IPS-18c (cell line): Measurements from ENCODE around the gene CRYBG1.
"Not testable (repeated sequence)": the region's sequence is repeated elsewhere in the genome, so short reads cannot be mapped to it uniquely, and the experiment has no call there.

Experiments used
- H3K4me3 ChIP-seq: 2 replicates; pipeline ENCODE4 v1.7.0; 2013; ENCODE audit warnings: low read depth, mild to moderate bottlenecking, low read length, moderate library complexity; ENCODE audit not compliant: insufficient read depth
- H3K9me3 ChIP-seq: one replicate; pipeline ENCODE4 v1.6.1; 2013; ENCODE audit warnings: mild to moderate bottlenecking, low read length, moderate library complexity; ENCODE audit not compliant: control insufficient read depth, insufficient read depth

Gene CRYBG1

DNA sequence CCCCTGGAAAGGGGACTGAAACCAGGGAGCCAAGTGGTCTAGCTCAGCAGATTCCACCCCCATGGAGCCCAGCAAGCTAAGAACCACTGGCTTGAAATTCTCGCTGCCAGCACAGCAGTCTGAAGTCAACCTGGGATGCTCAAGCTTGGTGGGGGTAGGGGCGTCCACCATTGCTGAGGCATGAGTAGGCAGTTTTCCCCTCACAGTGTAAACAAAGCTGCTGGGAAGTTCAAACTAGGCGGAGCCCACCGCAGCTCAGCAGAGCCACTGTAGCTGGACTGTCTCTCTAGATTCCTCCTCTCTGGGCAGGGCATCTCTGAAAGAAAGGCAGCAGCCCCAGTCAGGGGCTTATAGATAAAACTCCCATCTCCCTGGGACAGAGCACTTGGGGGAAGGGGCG is 44.5 kb downstream of the CRYBG1 start:
- not testable (repeated sequence) for H3K4me3 ChIP-seq, H3K9me3 ChIP-seq

- no peak overlapping the region for H3K4me3 ChIP-seq
- no peaks in the 10 kb centered on the region for H3K9me3 ChIP-seq
Observed at GRCh38 chr6:106411056-106411455, 50.5 kb downstream of the CRYBG1 start.

DNA sequence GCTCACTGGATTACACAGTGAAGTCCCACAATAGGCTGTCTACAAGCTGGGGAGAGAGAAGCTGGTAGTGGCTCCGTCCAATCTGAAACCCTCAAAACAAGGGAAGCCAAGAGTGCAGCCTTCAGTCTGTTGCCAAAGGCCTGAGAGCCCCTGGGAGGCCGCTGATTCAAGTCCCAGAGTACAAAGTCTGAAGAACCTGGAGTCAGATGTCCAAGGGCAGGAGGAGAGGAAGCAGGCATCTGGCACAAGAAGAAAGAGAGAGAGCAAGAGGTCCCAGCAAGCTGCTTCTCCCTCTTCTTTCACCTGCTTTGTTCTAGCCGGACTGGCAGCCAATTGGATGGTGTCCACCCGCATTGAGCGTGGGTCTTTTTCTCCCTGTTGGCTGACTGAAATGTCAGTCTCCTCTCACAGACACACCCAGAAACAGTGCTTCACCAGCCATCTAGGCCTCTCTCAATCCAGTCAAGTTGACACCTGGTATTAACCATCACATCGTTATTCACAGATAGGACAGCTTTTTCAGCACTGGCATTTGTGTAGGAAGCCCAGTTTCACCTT is 51.2 kb downstream of the CRYBG1 start:
- no peaks in the 10 kb centered on the region for H3K9me3 ChIP-seq

DNA sequence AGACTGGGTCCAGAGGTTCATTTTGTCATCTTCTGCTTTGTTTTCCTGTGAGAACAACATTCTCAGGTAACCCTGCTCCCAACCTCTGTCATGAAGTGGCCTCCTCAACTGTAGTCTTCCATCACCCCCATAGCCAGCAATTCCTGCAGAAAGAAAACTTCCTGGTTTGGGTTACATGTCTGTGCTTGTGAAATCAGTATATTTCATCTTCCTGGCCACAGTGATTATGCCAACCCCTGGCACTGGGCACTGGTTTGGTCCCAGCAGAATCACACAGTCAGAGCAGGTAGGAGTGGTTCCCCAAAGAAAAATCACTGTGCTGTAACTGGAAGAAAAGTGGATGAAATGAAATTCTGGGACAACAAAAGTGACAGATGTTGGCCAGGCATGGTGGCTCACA is 52.5 kb downstream of the CRYBG1 start:
- no peaks in the 10 kb centered on the region for H3K9me3 ChIP-seq
- no peak overlapping the region for H3K4me3 ChIP-seq

More for the DNA sequence above, 51.2 kb downstream of the CRYBG1 start:
- H3K4me3 ChIP-seq, result no peak overlapping the region

DNA sequence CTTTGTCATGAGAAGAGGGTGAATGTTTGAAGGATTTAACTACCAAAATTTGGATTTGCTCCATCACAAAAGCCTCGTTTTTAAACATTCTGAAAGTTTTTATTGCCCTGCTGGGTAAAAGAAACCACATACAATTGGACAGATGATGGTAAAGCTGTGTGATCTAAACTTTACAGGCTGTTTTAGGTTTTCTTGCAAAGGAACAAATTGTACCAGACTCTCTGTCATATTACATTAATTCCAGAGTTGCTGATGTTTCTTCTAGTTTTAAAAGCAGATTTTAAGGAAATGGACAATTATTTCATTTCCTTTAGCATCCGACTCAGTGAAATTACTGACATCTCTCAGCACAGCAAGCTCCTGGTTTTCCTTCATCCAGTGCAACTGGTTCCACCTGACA is 53.2 kb downstream of the CRYBG1 start:
- Histone ChIP-seq H3K4me3 (no peak overlapping the region), H3K9me3 (no peaks in the 10 kb centered on the region)

DNA sequence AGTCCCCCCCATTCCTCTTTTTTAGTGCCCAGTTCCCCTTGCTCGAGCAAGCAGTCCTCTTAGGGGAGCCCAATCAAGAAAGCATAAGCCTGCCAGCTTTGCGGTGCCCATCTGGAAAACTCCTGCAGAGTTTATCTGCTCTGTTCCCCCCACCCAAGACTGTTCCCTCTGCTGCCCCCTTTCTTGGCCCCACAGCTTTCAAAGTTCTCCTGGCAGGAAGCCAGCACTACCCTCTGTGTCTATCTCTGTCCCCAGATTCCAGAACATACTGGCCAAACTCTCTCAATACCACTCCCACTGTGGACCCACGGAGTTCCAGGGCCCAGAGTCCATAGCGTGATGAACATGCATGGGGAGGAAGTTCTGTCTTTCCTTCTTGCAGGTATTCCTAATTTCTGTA is 55.4 kb downstream of the CRYBG1 start:
- Histone ChIP-seq H3K4me3 (no peak overlapping the region), H3K9me3 (no peaks in the 10 kb centered on the region)

GRCh38 chr6:106417572-106418147 is 57.1 kb downstream of the CRYBG1 start:
- Histone ChIP-seq H3K9me3 (no peaks in the 10 kb centered on the region), H3K4me3 (no peak overlapping the region)

GRCh38 chr6:106419900-106420613 is 59.5 kb downstream of the CRYBG1 start:
- Histone ChIP-seq H3K4me3 (no peak overlapping the region), H3K9me3 (no peaks in the 10 kb centered on the region)

GRCh38 chr6:106421496-106421895 is 61.0 kb downstream of the CRYBG1 start:
- no peak overlapping the region for H3K4me3 ChIP-seq
- no peaks in the 10 kb centered on the region for H3K9me3 ChIP-seq

GRCh38 chr6:106422534-106422933 is 62.0 kb downstream of the CRYBG1 start:
- no peaks in the 10 kb centered on the region for H3K9me3 ChIP-seq
- H3K4me3 ChIP-seq, result no peak overlapping the region

GRCh38 chr6:106425382-106425781 is 64.9 kb downstream of the CRYBG1 start:
- no peak overlapping the region for H3K4me3 ChIP-seq
- H3K9me3 ChIP-seq, result no peaks in the 10 kb centered on the region

- Histone ChIP-seq H3K4me3 (no peak overlapping the region), H3K9me3 (no peaks in the 10 kb centered on the region)
Observed at GRCh38 chr6:106426250-106426970, 65.9 kb downstream of the CRYBG1 start.

GRCh38 chr6:106430466-106430865 is 69.9 kb downstream of the CRYBG1 start:
- no peaks in the 10 kb centered on the region for H3K9me3 ChIP-seq
- no peak overlapping the region for H3K4me3 ChIP-seq

DNA sequence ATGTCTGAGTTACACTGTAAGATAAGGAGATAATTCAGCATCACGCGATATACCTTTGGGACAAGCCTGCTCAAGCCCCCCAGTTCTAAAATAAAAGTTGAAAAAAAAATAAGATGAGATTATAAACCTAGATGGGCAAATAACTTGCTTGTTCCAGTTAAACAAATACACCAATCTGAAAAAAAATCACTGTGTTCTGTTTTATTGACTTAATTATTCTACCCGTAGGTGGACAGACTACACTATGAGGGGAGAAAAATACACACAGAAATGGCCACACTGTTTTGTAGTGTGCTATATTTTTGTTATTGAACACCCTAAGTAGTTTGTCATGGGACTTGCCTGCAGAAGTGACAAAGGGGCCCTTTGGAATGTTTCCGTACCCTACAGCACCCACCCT is 70.9 kb downstream of the CRYBG1 start:
- H3K4me3 ChIP-seq, result no peak overlapping the region
- H3K9me3 ChIP-seq, result no peaks in the 10 kb centered on the region

GRCh38 chr6:106431972-106432371 is 71.5 kb downstream of the CRYBG1 start:
- H3K9me3 ChIP-seq, result no peaks in the 10 kb centered on the region

GRCh38 chr6:106434530-106434929 is 74.0 kb downstream of the CRYBG1 start:
- H3K4me3 ChIP-seq, result no peak overlapping the region
- no peaks in the 10 kb centered on the region for H3K9me3 ChIP-seq

More at GRCh38 chr6:106431972-106432371, 71.5 kb downstream of the CRYBG1 start:
- H3K4me3 ChIP-seq, result no peak overlapping the region

DNA sequence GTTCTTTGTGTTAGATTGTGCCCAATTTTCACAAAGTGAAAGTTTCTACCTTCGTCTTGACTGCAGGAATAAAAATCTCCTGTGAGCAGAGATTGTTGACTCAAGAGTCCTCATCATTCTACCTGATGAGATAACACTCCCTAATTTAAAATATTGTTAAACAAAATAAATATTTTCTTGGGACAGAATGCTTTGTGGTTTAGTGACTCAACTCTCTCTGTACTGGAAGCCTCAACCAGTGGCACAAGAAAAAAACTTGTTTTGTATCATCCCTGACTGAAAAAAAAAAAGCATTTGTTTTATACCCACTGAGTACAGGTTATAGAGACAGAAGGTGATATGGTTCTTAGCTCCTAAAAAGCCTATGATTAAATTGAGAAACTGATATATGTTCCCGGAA is 78.9 kb downstream of the CRYBG1 start:
- H3K4me3 ChIP-seq, result no peak overlapping the region
- no peaks in the 10 kb centered on the region for H3K9me3 ChIP-seq

- H3K9me3 ChIP-seq, result no peaks in the 10 kb centered on the region
- H3K4me3 ChIP-seq, result no peak overlapping the region
Observed at GRCh38 chr6:106440546-106440945, 80.0 kb downstream of the CRYBG1 start.
